ENCODE data around the gene SV2B.

- TF ChIP-seq CTCF (IDR thresholded peaks at IDR 0.05) (no peak), POLR2A (IDR thresholded peaks at IDR 0.05) (no peak), POLR2AphosphoS5 (IDR thresholded peaks at IDR 0.05) (no peak), EP300 (IDR thresholded peaks at IDR 0.05; ENCODE audit: low read depth) (no peak)
Observed at GRCh38 chr15:91304210-91304609, 204.2 kb downstream of the SV2B start.

Data from transverse colon (tissue), 4 donors.